ENCODE results near the gene SLC27A5.
"Not testable (repeated sequence)": the region's sequence is repeated elsewhere in the genome, so short reads cannot be mapped to it uniquely, and the experiment has no call there.

Gene SLC27A5

DNA sequence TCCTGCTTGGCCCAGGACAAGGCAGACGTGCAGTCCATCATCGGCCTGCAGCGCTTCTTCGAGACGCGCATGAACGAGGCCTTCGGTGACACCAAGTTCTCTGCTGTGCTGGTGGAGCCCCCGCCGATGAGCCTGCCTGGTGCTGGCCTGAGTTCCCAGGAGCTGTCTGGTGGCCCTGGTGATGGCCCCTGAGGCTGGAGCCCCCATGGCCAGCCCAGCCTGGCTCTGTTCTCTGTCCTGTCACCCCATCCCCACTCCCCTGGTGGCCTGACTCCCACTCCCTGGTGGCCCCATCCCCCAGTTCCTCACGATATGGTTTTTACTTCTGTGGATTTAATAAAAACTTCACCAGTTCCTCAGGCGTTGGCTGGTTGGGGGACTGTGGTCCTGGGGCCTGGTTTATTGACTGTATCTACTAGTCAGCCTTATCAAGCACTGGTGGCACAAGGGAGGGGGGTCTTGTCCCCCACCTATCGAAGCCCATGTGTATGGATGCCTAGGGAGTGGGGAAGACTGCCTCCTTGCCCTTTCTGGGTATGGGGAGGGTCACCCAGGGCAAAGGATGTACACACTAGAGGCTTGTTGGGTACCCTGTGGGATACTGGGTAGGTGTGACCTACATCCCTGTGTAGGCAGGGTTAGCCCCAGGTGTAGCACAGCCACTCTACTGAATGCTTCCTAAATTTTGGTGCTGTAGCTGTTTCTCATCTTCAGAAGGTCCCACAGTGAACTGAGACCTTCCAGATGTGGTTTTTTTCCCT lies 38.8 kb upstream of the SLC27A5 start:
- no peak for DNase-seq (ENCODE audit: low spot score)

GRCh38 chr19:58549664-58550361 lies 38.0 kb upstream of the SLC27A5 start:
- no peak for DNase-seq (ENCODE audit: low spot score)

DNA sequence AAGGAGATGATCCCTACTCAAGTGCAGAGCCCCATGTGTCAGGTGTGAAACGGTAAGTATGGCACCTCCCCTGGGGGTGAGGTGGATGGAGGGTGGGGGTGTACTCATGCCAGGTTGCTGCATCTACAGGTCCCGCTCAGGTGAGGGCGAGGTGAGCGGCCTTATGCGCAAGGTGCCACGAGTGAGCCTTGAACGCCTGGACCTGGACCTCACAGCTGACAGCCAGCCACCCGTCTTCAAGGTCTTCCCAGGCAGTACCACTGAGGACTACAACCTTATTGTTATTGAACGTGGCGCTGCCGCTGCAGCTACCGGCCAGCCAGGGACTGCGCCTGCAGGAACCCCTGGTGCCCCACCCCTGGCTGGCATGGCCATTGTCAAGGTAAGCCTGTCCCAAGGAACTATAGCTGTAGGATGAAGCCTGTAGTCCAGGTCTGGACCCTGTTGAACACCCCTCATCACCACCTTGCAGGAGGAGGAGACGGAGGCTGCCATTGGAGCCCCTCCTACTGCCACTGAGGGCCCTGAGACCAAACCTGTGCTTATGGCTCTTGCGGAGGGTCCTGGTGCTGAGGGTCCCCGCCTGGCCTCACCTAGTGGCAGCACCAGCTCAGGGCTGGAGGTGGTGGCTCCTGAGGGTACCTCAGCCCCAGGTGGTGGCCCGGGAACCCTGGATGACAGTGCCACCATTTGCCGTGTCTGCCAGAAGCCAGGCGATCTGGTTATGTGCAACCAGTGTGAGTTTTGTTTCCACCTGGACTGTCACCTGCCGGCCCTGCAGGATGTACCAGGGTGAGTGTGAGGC lies 37.3 kb upstream of the SLC27A5 start:
- DNase-seq (ENCODE audit: low spot score) = no peak

GRCh38 chr19:58547323-58548312 lies 35.8 kb upstream of the SLC27A5 start:
- no peak for DNase-seq (ENCODE audit: low spot score)

GRCh38 chr19:58546019-58546530 lies 34.3 kb upstream of the SLC27A5 start:
- no peak for DNase-seq (ENCODE audit: low spot score)

DNA sequence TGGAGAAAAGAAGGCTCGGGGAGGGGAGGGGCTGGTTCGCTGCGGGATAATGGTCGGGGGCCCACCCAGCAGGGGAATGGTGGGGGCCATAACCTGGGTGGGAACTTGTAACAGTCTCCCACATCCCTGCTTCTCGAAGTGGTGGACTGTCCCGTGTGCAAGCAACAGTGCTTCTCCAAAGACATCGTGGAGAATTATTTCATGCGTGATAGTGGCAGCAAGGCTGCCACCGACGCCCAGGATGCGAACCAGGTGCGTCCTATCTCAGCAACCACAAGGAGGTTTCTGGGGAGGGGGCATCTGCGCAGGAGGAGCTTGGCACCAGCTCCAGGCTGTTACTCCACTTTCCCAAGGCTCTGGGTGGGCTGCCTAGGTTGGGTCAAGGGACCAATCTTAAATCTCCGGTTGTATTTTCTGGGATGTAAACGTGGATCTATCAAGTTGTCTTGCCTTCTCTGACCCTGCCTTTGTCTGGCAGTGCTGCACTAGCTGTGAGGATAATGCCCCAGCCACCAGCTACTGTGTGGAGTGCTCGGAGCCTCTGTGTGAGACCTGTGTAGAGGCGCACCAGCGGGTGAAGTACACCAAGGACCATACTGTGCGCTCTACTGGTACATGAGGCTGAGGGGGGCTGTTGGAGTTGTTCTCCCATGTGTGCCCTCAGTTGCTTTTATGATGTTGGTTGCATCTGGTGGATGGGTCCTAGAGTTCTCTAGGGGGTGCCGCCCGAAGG lies 33.7 kb upstream of the SLC27A5 start:
- no peak for DNase-seq (ENCODE audit: low spot score)

DNA sequence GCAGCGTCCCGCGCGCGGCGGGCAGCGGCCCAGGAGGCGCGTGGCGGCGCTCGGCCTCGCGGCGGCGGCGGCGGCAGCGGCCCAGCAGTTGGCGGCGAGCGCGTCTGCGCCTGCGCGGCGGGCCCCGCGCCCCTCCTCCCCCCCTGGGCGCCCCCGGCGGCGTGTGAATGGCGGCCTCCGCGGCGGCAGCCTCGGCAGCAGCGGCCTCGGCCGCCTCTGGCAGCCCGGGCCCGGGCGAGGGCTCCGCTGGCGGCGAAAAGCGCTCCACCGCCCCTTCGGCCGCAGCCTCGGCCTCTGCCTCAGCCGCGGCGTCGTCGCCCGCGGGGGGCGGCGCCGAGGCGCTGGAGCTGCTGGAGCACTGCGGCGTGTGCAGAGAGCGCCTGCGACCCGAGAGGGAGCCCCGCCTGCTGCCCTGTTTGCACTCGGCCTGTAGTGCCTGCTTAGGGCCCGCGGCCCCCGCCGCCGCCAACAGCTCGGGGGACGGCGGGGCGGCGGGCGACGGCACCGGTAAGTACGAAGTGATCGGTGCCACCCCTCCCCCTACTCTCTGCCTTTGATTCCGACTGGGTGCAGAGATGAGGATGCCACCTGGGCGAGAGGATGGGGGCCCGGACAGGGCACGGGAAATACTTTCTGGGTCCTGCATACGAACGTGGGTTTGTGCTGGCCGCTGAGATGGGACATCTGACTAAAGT lies 32.9 kb upstream of the SLC27A5 start:
- peak; percentile 66 for DNase-seq (ENCODE audit: low spot score)

GRCh38 chr19:58543826-58544590 lies 32.2 kb upstream of the SLC27A5 start, which contains the start of gene TRIM28:
Gene TRIM28, plus strand, starts transcription at chr19:58544064. Its CDS starts 694 bp downstream, at chr19:58544758.
- DNase-seq (ENCODE audit: low spot score) = peak; percentile 100

DNA sequence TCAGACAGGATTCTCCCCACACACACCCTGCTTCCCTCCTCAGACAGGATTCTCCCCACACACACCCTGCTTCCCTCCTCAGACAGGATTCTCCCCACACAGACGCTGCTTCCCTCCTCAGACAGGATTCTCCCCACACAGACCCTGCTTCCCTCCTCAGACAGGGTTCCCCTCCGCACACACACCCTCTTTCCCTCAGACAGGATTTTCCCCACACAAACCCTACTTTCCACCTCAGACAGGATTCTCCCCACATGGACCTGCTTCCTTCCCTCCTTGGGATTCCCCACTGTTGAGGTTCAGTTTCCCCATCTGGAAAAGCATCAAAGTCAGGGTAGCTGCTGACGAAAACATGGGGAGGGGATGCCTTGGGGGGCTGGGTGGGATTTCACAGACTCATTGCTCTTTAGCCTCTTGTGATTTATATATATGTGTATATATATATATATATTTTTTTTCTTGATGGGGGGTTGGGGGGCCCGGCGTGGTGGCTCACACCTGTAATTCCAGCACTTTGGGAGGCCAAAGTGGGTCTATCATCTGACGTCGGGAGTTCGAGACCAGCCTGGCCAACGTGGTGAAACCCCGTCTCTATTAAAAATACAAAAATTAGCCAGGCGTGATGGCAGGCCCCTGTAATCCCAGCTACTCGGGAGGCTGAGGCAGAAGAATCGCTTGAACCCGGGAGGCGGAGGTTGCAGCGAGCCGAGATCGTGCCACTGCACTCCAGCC lies 31.0 kb upstream of the SLC27A5 start:
- not testable (repeated sequence) for DNase-seq (ENCODE audit: low spot score)

GRCh38 chr19:58539169-58539559 lies 27.4 kb upstream of the SLC27A5 start:
- not testable (repeated sequence) for DNase-seq (ENCODE audit: low spot score)

GRCh38 chr19:58538257-58539168 lies 26.7 kb upstream of the SLC27A5 start:
- no peak for DNase-seq (ENCODE audit: low spot score)

- DNase-seq (ENCODE audit: low spot score) = no peak
Measured at GRCh38 chr19:58536852-58537798, 25.3 kb upstream of the SLC27A5 start.

- DNase-seq (ENCODE audit: low spot score) = no peak
Measured at GRCh38 chr19:58535857-58536256, 24.1 kb upstream of the SLC27A5 start.

- no peak for DNase-seq (ENCODE audit: low spot score)
Measured at GRCh38 chr19:58531034-58531840, 19.4 kb upstream of the SLC27A5 start.

DNA sequence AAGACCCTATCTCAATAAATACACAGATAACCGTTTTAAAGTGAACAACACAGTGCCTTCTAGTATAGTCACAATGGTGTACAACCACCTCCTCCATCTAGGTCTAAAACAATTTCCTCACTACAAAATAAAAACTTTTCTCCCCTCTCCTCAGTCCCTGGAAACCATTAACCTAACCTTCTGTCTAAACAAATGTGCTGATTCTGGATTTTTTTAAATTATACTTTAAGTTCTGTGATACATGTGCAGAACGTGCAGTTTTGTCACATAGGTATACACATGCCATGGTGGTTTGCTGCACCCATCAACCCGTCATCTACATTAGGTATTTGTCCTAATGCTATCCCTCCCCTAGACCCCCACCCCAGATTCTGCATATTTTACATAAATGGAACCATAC lies 17.6 kb upstream of the SLC27A5 start:
- no peak for DNase-seq (ENCODE audit: low spot score)
